HG02642 (cell line): Measurements from ENCODE around the gene HDHD5.

Experiments used
- ATAC-seq: cut with Tn5 transposase; IDR thresholded peaks from one replicate; pipeline ENCODE4 v1.9.1; 2021; ENCODE audit warnings: mild to moderate bottlenecking; ENCODE audit not compliant: unreplicated experiment, poor library complexity

The HDHD5 gene

DNA sequence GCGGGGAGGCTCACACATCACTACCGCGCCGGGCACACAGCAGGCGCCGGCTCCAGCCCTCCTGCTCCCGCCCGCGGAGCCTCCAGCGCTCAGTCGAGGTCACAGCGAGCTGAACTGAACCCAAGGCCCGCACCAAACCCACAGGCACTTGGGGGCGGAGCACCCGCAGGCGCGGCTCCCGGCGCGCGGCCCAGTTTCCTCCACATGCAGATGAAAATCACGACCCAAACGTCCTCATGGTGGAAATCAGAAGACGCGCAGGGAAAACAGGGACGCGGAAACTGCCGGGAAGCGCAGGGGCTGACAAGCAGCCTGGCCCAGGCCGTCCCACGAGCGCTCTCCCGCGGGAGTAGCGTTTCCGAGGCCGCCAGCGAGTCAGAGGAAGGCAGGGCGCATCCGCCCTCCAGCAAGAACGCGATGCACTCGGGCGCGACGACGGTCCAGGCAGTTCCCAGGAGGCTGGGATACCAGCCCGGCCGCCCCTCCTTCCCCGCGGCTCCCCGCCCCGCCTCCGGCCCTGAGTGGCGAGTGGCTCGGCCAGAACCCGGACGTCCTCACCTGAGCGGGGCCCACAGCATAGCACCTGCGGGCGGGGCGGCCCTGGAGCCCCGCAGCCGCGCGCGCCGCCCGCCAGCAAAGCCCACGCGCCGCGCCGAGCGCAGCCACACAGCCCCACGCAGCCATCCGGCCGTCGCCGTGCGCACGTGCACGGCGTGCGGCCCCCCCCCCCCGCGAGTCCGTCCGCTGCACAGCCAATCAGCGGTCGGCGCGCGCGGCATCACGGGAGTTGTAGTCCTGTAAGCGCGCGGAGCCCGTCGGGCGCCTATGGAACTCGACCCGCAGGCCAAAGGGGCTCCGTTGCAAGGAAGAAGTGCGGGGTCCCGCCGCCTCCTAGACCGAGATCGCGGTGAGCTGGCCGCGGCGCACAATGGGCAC, at the start of gene HDHD5:
Gene HDHD5, minus strand, starts transcription at position 710 of the 936 bp plus-strand sequence. Its CDS starts 26 bp downstream, at position 684.
- peak; percentile 80 for ATAC-seq

DNA sequence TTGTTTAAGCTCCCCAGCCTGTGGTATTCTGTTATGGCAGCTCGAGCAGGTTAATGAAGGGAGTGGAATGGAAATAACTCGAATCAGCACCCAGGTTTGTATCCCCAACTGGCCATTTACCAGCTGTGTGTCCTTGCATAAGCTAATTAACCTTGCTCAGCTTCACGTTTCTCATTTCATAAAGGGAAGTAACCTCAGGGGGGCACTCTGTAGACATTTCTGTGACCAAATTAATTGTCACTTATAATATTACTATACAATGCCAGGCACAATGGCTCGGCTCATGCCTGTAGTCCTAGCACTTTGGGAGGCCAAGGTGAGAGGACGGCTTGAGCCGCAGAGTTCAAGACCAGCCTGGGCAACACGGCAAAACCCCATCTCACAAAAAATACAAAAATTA, 46.4 kb upstream of the HDHD5 start:
- ATAC-seq: no peak

DNA sequence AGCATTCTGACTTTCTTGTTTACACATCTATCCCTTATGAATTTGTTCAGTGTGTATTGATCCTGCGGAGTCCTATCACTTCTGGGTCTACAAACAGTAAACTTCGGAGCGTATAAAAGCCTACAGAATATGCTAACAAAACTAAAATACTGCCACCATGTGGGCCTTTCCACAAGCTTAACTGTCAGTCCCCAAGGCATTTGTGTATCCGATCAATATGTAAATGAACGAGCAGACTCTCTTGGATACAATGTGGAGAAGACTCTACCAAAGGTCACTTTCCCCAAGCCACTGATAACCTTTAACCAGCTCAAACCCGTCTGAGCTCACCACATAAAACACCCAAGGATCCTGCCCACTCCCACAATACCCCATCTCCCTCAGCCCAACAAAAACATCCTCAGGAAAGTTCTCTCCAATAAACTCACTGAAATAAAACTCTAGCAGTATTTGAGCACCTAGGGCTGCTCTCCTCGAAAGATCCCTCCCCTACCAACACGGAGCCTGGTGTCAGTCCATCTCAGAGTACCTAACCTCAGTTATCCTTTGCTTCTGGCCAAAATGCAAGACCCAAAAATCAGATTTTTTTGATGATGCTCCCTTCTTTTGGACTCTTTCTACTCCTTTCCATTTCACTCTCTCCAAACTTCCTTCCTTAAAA, 42.3 kb upstream of the HDHD5 start:
- no peak for ATAC-seq

DNA sequence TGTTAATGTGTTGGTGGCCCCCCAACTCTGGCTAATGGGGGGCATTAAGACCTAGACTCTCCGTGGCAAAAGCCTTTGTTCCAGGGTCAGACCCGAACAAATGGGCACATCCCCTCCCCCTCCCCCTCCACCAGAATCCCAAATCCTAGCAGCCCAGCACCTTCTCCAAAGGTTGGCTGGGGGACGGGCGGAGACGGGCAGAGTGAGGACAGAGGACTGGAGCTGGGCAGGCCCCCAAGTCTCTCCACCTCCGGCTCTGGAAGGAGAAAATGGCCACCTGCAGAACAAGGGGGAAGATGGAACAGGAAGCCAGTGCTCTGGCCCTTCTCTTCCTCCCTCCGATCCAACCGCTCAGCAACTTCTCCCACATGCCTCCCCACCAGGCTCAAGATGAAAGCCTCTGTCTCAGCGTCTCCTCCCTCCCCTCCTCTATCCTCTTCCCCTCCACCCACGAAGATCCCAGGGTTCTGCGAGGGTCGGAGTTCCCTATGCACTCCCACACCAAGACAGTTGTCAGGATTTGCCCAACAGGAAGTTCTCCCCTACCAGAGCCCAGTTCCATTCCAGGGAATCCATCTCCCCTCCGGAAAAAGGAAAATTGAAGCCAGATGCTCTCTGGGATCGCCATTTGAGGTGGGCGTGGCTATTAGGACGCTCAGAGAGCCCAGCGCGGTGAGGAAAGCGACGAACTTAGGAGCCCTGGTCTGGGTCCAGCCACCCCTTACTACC, 40.1 kb upstream of the HDHD5 start:
- ATAC-seq: no peak

DNA sequence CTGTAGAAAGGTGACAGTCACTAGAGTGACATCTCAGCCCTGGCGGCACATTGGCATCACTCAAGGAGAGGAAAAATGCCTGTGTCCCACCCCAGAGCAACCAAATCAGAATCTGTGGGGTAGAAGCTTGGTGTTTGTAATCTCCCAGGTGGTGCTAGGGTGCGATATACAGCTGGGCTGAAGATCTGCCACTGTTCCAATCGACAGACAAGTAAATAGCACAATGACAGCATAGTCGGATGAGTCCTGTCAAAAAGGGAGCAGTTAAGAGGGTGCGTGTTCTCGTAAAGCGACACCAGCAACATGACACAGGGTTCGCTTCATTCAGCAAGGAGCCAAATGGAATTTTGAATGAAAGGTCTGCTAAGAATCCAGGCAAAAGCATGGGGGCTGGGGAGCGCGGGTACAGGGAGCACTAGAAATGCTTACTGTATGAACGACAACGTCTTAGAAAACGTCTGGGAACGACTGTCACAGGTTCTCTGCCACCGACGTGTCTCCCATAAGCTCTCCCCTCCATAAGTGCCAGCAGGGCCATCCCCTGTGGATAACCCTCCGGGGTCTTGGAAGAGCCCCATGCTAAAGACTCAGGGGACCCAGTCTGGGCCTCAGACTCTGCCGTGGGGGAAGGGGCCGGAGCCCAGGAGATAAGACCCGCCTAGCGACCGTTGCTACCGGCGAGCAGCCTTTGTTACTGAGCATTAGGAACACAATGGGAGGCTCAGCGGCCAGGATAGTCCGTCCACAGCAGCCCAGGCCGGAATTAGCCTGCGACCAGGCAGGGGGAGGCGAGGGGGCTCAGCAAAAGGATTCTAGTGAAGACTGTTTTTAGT, 39.3 kb upstream of the HDHD5 start:
- no peak for ATAC-seq

DNA sequence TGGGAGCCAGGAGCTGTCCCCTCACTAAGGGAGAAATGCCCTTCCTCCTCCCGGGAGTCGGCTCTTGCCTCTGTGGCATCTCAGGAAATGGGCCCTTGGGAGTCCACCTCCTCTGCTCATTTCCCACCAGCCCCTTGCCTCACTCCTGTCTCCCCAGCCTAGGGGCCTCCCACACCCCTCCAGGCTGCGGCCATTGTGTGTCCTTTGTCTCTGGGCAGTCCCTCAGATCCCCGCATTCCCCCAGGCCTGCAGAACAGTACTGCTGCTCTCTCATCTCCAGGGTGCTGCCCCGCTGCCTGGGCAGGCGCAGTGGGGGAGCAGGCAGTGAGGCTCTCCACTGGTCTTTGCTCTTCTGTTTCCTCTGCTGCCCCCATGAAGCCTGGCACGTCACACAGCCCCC, 35.1 kb upstream of the HDHD5 start:
- no peak for ATAC-seq

DNA sequence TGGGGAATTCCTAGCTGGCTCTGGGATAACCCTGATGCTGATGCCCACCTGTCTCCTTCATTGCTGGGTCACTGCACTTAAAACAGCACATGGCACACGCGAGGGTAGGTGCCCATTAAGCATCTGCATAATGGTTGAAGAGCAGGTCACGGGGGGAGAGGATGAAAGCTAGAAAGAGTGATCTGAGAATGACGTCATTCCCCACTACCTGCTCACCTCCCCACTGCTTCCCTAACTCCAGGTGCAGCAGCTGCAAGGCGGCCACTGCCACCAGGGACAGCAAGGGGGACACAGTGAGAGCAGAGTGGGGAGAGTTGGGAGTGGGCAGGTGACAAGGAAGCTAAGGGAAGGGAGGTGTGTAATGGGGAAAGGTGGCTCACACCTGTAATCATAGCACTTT, 33.1 kb upstream of the HDHD5 start:
- no peak for ATAC-seq

DNA sequence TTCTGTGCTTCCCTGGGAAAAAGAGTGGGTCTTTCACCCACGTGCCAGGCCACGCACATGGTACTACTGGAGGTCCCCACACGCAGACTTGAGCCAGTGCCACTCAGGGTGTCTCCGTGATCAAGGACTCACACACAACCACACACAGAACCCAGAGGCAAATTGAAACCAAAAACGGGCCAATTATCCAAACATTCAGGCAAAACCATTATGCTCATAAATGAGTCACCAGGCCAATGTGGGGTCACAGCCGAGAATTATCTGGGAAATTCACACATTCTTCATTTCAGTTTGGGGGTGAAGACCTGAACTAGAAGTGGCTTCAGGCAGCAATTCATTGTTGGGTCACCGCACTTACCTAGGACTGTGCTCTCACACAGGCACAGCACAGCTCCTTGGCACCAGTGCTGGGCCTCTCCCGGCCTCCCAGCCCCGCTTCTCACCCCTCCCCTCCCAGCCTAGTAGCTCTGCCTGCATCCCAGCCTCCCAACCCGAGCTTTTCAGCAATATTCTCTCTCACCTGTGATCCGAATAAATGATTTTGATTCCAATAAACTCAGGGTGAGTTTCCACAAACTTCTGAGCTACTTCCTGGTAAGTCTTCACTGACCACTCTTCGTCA, 32.2 kb upstream of the HDHD5 start:
- ATAC-seq: no peak

DNA sequence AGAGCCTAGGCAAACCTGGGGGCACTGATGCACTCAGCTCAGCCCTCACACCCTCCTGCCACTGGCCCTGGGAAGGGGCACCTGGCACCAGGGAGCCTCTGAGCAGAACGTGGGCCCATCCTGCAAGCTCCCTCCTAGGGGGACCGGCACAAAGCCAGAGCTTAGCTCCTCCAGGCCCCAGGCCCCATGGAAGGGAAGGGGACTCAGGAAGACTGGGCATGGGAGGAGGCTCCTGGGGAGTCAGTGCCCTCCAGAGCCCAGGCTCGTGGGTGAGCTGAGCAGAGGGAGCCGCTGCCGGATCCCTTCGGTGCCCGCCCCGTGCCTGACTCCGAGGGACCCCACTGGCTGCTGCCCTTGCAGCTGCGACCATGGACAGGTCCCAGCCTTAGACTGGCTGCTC, 31.6 kb upstream of the HDHD5 start:
- no peak for ATAC-seq

DNA sequence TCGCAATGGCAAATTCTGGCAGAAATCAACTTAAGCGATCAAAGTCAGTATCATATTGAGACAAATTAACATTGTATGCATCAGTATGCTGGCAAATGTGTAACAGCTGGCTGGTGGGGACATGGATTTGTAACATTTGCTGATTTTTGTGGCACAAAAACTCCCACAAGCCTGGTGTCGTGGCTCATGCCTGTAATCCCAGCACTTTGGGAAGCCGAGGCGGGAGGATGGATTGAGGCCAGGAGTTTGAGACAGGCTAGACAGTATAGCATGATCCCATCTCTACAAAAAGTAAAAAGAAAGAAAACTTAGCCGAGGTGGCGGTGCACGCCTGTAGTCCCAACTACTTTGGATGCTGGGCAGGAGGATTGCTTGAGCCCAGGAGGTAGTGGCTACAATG, 17.6 kb upstream of the HDHD5 start:
- ATAC-seq: no peak

DNA sequence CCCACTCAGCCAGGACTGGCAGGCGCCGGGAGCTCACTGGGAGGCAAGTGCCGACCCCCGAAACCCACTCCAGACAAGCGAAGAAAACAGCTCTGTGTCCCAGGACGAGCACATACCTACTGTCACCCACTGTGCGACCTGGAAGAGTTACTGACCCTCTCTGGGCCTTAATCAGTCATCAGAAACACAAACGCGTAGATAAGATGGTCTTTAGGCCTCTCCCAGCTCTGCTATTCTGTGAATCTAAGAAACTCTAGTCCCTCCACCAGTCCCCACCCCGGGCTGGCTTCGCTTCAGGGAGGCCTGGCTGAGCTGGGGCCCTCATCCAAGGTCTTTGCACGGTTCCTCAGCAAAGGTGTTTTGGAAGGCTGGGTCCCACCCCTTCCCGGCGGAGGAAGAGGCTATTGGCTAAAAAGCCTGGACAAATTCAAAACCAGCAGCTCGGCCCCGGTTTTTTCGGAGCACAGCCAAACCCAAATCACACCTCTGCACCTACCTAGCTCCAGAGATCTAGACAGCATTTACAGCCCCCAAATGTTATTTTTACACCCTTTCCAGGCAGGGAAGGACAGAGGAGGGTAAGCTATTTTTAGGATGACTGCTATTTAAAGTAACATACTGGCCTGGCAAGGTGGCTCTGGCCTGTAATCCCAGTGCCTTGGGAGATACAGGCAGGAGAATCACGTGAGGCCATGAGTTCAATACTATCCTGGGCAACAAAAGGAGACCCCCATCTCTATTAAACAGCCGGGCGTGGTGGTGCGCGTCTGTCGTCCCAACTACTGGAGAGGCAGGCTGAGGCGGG, 13.2 kb upstream of the HDHD5 start:
- ATAC-seq: no peak

DNA sequence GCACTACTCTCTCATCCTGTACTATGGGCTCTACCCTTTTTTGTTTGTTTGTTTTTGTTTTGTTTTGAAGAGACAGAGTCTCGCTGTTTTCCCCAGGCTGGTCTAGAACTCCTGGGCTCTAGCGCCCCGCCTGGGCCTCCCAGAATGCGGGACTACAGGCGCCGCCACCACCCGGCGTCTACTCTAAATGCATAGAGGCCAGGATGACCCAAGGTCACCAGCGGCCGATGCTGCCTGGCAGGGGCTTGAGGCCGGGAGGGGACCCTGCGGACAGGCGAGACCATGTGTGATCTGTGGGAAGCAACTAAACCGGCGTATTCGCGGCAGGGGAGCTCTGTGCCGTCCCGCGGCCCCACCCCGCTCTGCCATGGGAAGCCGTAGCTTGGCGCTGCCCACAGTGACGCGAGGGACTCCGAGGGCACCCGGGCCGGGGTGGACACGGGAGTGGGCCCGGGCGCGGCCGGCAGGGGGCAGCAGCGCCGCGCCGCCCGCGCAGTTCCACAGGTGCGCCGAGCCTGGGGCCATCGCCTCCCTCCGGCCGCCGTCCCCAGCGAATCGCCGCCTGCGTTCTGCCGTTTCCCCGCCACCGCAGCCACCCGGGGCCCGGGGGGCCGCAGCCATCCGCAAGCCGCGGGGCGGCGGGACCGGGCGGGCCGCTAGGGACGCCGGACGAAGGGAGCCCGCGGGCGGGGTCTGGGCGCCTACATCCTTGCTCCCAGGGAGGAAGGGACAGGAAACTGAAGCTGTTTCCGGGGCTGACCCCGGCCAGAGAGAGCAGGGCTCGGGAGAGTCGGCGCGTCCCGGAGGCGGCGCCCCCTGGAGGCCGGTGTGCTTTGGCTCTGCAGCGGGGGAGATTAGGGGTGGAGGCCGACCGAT, 12.3 kb upstream of the HDHD5 start:
- peak; percentile 91 for ATAC-seq

DNA sequence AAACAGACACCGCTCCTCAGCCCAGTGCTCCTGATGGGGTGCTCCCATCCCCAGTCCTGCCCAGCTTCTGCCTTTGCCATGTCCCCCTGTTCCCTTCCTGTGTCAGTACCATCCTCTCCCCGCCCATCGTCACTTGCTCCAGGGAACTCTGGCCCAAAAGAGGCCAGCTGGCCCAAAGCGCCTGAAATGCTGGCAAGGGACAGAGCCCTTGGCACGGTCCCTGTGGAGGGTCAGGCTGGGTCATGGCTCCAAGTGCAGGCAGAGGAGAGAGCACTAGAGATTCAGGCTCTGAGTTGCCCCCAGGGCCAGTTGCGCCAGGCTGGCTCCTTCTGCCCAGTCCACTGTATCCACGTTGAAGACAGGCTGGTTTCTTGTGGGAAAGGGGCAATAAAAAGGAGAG, 8.4 kb upstream of the HDHD5 start:
- ATAC-seq: no peak

DNA sequence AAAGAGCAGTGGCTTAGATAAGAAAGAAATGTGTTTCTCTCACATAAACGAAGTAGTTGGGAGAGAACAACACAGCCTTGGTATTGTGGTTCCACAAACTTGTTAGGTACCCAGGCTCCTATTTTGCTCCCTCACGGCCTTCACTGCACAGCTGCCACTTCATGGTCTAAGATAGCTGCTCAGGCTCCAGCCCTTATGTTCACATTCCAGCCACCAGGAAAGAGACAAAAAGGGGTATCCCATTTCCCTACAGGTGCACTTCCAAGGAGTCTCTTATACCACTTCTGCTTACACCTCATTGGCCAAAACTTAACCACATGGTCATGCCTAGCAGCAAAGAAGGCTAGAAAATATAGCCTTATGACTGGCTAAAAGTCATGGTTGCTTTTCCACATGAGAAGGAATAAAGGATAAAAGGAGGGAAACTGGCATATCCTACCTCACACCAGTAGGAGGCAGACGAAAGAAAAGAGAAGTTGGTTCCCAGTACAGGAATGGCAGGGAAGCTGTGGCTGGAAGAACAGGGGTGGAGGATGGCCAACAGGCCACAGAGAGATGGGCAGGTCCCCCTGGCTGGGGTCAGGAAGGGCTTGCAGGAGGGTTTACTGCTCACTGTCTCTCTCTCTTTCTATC, 5.4 kb upstream of the HDHD5 start:
- ATAC-seq: no peak

DNA sequence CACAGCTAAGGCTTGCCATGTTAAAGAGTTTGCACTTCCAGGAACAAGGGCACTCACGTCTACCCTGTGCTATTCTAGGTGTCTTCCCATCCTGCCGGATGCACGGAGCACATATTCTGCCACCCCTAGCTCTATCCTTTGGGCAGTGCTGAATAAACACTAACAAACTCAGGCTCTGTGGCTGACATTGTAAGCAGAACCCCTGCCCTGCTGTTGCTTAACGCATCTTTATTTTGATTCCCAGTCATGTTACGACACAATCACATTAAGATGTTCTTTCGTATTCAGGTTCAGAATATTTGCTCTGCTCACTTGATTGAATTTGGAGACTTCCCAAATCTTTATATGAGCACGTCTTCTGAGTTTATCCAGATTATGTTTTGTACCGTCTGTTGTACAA, 3.7 kb upstream of the HDHD5 start:
- ATAC-seq: no peak

DNA sequence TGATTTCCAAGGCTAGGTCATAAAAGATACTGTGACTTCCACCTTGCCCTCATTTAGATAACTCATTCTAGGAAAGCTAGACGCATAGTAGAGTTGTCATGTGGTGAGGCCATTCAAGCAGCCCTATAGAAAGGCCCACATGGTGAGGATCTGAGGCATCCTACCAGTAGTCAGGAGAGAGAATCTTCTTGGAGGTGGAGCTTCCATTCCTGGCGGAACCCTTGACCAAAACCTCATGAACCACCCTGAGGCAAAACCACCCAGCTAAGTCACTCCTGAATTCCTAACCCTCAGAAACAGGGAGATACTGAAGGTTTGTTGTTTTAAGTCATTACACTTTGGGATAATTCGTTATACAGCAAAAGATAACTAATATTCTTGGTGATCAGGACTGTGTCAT, 2.9 kb upstream of the HDHD5 start:
- no peak for ATAC-seq

DNA sequence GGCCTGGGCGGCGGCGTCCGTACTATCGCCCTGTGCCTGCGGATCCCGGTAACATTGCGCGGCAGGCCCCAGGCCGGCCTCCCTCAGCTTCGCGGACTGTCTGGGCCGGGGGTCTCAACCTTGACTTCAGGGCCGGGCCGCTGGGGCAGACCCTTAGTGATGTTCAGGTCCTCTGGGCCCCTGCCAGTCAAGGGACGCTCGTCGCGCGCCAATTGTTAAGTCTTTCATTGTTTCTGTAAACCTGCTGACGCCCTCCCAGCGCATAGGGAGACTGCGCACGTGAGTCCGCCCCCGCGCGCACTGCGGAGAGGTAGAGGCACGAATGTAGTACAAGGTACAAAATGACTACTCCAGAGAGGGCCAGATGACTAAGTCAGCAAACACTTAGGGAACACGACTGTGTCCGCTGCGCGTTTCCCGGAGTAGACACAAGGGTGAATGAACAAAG, 451 bp upstream of the HDHD5 start:
- peak; percentile 17 for ATAC-seq
